ENCODE results near the gene EFNA4. TPM values are rescaled to one million over a fixed set of nuclear protein-coding genes. Genes with fewer than 3 reads are reported as not detected.

EFNA4 gene, protein sequence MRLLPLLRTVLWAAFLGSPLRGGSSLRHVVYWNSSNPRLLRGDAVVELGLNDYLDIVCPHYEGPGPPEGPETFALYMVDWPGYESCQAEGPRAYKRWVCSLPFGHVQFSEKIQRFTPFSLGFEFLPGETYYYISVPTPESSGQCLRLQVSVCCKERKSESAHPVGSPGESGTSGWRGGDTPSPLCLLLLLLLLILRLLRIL
- total RNA-seq = 1 to 10 TPM; 2.1 to 3.3 TPM

DNA sequence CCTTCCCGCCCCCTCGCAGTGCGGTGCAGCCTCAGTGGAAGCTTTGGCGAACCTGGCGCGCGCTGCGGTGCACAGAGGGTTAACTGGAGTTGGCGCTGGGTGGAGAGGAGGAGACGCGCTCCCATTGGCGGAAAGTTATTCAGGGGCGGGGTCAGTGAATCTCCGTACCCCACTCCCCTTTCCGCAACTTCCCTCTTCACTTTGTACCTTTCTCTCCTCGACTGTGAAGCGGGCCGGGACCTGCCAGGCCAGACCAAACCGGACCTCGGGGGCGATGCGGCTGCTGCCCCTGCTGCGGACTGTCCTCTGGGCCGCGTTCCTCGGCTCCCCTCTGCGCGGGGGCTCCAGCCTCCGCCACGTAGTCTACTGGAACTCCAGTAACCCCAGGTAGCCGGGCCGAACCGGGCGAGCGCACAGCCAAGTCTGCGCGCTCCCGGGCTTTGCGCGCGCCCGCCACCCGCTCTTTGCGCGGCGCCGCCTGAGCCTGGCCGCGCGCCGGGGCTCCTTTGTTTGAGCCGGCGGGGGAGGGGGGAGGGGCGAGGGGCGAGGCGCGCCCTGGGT, at the start of gene EFNA4:
Gene EFNA4 (plus strand): TSS at position 191 of the 561 bp plus-strand sequence. CDS start 84 bp downstream, at position 275.

DNA sequence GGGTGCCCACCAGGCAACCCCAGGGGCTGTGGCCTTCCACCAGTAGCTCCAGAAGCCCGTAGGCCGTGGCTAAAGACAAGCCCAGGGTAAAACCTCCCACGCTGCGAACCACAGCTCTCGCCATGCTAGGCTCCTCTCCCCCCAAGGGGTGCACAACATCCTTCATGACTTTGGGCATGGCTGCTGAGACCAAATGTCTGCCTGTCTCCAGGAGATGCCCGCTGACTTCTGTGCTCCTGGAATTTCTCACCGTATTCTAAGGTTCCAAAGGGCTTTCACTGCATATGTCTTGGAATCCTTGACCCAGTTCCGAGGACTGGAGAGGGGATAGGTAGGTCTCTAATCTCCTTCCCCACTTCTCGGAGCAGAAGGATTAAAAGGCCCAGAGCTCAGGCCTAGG, 30.0 kb upstream of the EFNA4 start, which contains the start of the genes DCST1 and DCST2:
Gene DCST1 (plus strand): TSS at position 301 of the 400 bp plus-strand sequence. CDS start 213 bp downstream, outside the sequence.
Gene DCST2 (minus strand): TSS at position 258 of the 400 bp plus-strand sequence. CDS start 80 bp downstream, at position 178.

DNA sequence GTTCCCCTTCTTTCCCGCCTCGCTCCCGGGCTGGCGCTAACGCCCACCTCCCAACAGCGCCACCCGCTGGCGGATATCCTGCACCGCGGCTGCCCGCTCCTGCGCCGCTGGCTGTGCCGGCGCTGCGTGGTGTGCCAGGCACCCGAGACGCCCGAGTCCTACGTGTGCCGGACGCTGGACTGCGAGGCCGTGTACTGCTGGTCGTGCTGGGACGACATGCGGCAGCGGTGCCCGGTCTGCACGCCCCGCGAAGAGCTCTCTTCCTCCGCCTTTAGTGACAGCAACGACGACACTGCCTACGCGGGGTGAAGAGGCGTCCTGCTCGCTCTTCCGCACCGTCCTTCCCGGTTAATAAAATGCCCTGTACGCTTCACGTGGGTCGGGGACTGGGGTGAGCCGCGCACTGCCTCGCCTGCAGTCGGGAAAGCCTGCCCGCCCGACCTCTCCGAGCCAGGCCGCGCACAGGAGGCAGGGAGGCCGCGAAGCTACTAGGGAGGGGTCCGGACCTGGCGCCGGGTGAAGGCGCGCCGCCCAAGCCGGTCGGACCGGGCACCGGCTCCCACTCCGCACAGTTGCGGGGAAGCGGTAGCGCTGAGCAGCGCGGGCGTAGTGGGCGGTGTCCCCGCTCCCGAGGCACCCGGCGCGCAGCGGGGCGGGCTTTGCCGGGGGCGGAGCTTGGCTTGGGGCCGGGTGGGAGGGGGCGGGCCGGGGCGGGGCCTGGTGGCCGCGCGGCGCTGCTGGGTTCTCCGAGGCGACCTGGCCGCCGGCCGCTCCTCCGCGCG, 12.8 kb upstream of the EFNA4 start, which contains the start of gene ADAM15:
Gene ADAM15 (plus strand): TSS at position 757 of the 782 bp plus-strand sequence. CDS start 71 bp downstream, outside the sequence.

DNA sequence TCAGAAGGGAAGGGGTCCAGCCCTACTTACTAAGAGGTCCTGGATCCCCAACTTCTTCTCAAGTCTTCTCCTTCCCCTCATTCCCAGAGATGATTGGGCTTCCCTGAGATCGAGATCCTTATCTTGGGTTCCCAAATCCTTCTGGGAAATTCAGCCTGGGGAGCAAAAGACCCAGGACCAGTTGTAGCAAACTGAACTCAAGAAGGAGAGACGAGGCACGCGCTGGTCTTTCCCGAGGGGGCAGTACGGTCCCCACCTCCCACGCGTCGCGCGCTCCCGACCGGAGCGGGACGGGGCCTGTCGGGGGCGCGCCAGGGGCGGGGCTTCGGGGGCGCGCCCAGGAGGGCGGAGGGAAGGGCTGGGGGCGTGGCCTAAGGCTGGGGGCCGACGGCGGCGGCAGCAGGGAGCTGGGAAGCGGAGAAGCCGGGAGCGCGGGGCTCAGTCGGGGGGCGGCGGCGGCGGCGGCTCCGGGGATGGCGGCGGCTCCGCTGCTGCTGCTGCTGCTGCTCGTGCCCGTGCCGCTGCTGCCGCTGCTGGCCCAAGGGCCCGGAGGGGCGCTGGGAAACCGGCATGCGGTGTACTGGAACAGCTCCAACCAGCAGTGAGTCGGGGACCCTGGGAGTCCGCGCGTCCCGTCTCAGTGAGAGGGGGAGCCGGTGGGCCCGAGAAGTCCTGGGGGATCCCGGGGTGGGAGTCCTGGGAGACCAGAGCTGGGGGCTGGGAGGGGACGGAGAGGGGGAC, 15.1 kb downstream of the EFNA4 start, which contains the start of gene EFNA3:
Gene EFNA3 (plus strand): TSS at position 369 of the 741 bp plus-strand sequence. CDS start 105 bp downstream, at position 474.

Other genes with a start within 250 kb of the EFNA4 start
- gene KCNN3, start 193.5 kb upstream of the EFNA4 start, total RNA-seq = under 1 TPM; under 0.01 TPM
- 10 to 100 TPM in 1 of 2 donors, 1 to 10 TPM in 1; 8.3 to 11.0 TPM for gene PMVK, start 127.0 kb upstream of the EFNA4 start, total RNA-seq
- gene PBXIP1, start 107.6 kb upstream of the EFNA4 start, total RNA-seq = 10 to 100 TPM; 23.0 to 39.9 TPM
- 10 to 100 TPM; 15.7 to 22.0 TPM for gene PYGO2, start 102.0 kb upstream of the EFNA4 start, total RNA-seq
- 100 to 1,000 TPM; 114 to 143 TPM for gene SHC1, start 93.0 kb upstream of the EFNA4 start, total RNA-seq
- 100 to 1,000 TPM in 1 of 2 donors, 10 to 100 TPM in 1; 59.9 to 210 TPM for gene CKS1B, start 89.1 kb upstream of the EFNA4 start, total RNA-seq
- gene FLAD1, start 80.4 kb upstream of the EFNA4 start, total RNA-seq = 10 to 100 TPM; 33.4 to 46.0 TPM
- gene LENEP, start 70.2 kb upstream of the EFNA4 start, total RNA-seq = 1 to 10 TPM in 1 of 2 donors, under 1 TPM in 1; 0.67 to 1.0 TPM
- 10 to 100 TPM; 20.0 to 25.8 TPM for gene ZBTB7B, start 60.9 kb upstream of the EFNA4 start, total RNA-seq
- under 1 TPM in 1 of 2 donors, not detected in 1; under 0.01 TPM for gene DCST2, start 30.0 kb upstream of the EFNA4 start, total RNA-seq
- gene DCST1, start 29.9 kb upstream of the EFNA4 start, total RNA-seq = under 1 TPM in 1 of 2 donors, not detected in 1; under 0.01 TPM
- gene ADAM15, start 12.4 kb upstream of the EFNA4 start, total RNA-seq = 10 to 100 TPM; 65.7 to 78.6 TPM
- gene EFNA3, start 15.1 kb downstream of the EFNA4 start, total RNA-seq = under 1 TPM; 0.33 to 0.69 TPM
- gene EFNA1, start 64.1 kb downstream of the EFNA4 start, total RNA-seq = 10 to 100 TPM in 1 of 2 donors, 1 to 10 TPM in 1; 8.3 to 13.4 TPM
- gene SLC50A1, start 72.1 kb downstream of the EFNA4 start, total RNA-seq = 10 to 100 TPM; 33.3 to 43.4 TPM
- 10 to 100 TPM; 33.3 to 74.0 TPM for gene DPM3, start 76.8 kb downstream of the EFNA4 start, total RNA-seq
- gene KRTCAP2, start 109.6 kb downstream of the EFNA4 start, total RNA-seq = 100 to 1,000 TPM; 123 to 126 TPM
- gene TRIM46, start 110.1 kb downstream of the EFNA4 start, total RNA-seq = 1 to 10 TPM; 3.4 to 4.3 TPM
- gene THBS3, start 144.2 kb downstream of the EFNA4 start, total RNA-seq = 10 to 100 TPM in 1 of 2 donors, 1 to 10 TPM in 1; 8.0 to 10.3 TPM
- gene MTX1, start 145.0 kb downstream of the EFNA4 start, total RNA-seq = 10 to 100 TPM; 38.9 to 59.3 TPM
- gene ENTREP3, start 191.7 kb downstream of the EFNA4 start, total RNA-seq = 1 to 10 TPM; 6.5 to 7.7 TPM
- gene SCAMP3, start 198.6 kb downstream of the EFNA4 start, total RNA-seq = 10 to 100 TPM; 61.3 to 67.8 TPM
- 10 to 100 TPM; 19.6 to 20.3 TPM for gene CLK2, start 209.8 kb downstream of the EFNA4 start, total RNA-seq
- 1 to 10 TPM; 1.0 to 2.0 TPM for gene HCN3, start 213.7 kb downstream of the EFNA4 start, total RNA-seq
- gene PKLR, start 237.7 kb downstream of the EFNA4 start, total RNA-seq = under 1 TPM in 1 of 2 donors, not detected in 1; 0.33 TPM
- gene FDPS, start 245.1 kb downstream of the EFNA4 start, total RNA-seq = 100 to 1,000 TPM; 295 to 435 TPM